Type B pancreatic cell (in vitro differentiated cells): ENCODE data around the gene TP53BP2. TPM values are rescaled to one million over a fixed set of nuclear protein-coding genes. Genes with fewer than 3 reads are reported as not detected.

ENCODE experiments used
- DNase-seq: peaks from one replicate; pipeline ENCODE4 v3.0.0; 2021; ENCODE audit warnings: mixed read lengths; ENCODE audit not compliant: unreplicated experiment; ENCODE audit errors: extremely low spot score
- H3K27ac Mint-ChIP-seq: 2 replicates; pipeline ENCODE4 v1.8.0; 2021; ENCODE audit warnings: mild to moderate bottlenecking, mixed read lengths
- H3K27me3 Mint-ChIP-seq: 2 replicates; pipeline ENCODE4 v1.8.0; 2021; ENCODE audit warnings: mixed read lengths
- H3K36me3 Mint-ChIP-seq: 2 replicates; pipeline ENCODE4 v1.8.0; 2021; ENCODE audit warnings: mixed read lengths
- H3K4me1 Mint-ChIP-seq: one replicate; pipeline ENCODE4 v1.8.0; 2021; ENCODE audit warnings: mixed read lengths; ENCODE audit not compliant: unreplicated experiment
- H3K4me3 Mint-ChIP-seq: 2 replicates; pipeline ENCODE4 v1.8.0; 2021; ENCODE audit warnings: mild to moderate bottlenecking, mixed read lengths
- H3K9me3 Mint-ChIP-seq: 2 replicates; pipeline ENCODE4 v1.8.0; 2021; ENCODE audit warnings: mixed read lengths
- total RNA-seq: library from RNA; stranded (reverse); gene quantifications from 2 replicates; pipeline ENCODE4 v1.2.1, GENCODE V29; 2021; ENCODE audit warnings: low replicate concordance
- TF ChIP-seq, protein P1 (sequence below): fragments of 200-600 bp; sonication (generic); conservative IDR thresholded peaks from 2 replicates; pipeline ENCODE4 v1.5.0; 2021; ENCODE audit warnings: antibody characterized with exemption, mild to moderate bottlenecking

Gene TP53BP2
- total RNA-seq, 1 donor from 2014 or later: 67.2 TPM

DNA sequence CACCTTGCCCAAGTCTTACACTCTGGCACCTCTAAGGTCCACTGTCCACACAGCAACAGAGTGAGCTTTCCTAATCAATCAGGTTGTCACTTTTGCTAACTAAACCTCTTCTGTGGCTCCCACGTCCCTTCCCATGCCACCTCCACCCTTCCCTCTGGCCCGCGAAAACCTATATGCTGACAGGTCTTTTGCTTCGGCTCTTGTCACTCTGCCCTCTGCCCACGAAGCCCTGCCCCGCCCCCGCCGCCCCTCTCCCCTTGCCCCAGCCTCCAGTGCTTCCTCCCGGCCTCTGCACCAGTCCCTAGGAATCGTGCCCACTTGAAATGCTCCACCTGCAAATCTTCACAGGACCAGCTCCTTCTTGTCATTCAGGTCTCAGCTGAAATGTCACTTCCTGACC lies 8.1 kb downstream of the TP53BP2 start:
- peak overlapping the region; percentile 2 for H3K27ac Mint-ChIP-seq
- peaks cover 4% of the 10 kb centered on the region for H3K9me3 Mint-ChIP-seq
- H3K36me3 Mint-ChIP-seq: peaks cover 5% of the 10 kb centered on the region
- DNase-seq: no peak
- peaks cover 31% of the 10 kb centered on the region for H3K4me1 Mint-ChIP-seq
- no peaks in the 10 kb centered on the region for H3K27me3 Mint-ChIP-seq
- H3K4me3 Mint-ChIP-seq: peak overlapping the region; percentile 8
- TF ChIP-seq, protein P1, sequence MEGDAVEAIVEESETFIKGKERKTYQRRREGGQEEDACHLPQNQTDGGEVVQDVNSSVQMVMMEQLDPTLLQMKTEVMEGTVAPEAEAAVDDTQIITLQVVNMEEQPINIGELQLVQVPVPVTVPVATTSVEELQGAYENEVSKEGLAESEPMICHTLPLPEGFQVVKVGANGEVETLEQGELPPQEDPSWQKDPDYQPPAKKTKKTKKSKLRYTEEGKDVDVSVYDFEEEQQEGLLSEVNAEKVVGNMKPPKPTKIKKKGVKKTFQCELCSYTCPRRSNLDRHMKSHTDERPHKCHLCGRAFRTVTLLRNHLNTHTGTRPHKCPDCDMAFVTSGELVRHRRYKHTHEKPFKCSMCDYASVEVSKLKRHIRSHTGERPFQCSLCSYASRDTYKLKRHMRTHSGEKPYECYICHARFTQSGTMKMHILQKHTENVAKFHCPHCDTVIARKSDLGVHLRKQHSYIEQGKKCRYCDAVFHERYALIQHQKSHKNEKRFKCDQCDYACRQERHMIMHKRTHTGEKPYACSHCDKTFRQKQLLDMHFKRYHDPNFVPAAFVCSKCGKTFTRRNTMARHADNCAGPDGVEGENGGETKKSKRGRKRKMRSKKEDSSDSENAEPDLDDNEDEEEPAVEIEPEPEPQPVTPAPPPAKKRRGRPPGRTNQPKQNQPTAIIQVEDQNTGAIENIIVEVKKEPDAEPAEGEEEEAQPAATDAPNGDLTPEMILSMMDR: no peak

- peaks cover 5% of the 10 kb centered on the region for H3K36me3 Mint-ChIP-seq
- TF ChIP-seq, protein P1: no peak
- H3K27ac Mint-ChIP-seq: no peak overlapping the region
- H3K9me3 Mint-ChIP-seq: peaks cover 4% of the 10 kb centered on the region
- H3K4me3 Mint-ChIP-seq: no peak overlapping the region
- DNase-seq: no peak
- no peaks in the 10 kb centered on the region for H3K27me3 Mint-ChIP-seq
- H3K4me1 Mint-ChIP-seq: peaks cover 32% of the 10 kb centered on the region
Measured at GRCh38 chr1:223837206-223837605, 8.5 kb downstream of the TP53BP2 start.

DNA sequence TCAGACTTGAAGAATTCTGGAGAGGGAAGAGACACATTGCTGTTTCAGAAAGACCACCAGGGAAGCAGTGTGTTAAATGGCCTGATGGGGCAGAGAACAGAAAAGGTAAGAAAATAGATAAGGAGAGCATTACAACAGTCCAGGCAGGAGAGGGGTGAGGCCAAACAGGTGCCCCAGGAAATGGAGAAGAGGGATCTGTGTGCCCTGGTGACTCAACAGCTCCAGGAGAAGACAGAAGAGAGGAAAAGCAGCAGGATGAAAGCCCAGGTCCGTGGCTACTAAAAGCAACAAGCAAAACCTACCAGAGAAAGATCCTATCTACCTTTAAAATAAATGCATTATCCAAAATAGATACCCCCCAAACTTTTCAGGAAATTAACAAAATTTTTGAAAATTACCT lies 9.2 kb downstream of the TP53BP2 start:
- no peak for DNase-seq
- Mint-ChIP-seq H3K27me3 (no peaks in the 10 kb centered on the region), H3K4me3 (no peak overlapping the region), H3K9me3 (peaks cover 4% of the 10 kb centered on the region), H3K27ac (no peak overlapping the region), H3K4me1 (peaks cover 35% of the 10 kb centered on the region), H3K36me3 (peaks cover 5% of the 10 kb centered on the region)
- TF ChIP-seq, protein P1: no peak

- DNase-seq: no peak
- TF ChIP-seq, protein P1: no peak
- H3K27ac Mint-ChIP-seq: no peak overlapping the region
- no peak overlapping the region for H3K4me3 Mint-ChIP-seq
- peaks cover 35% of the 10 kb centered on the region for H3K4me1 Mint-ChIP-seq
- peaks cover 5% of the 10 kb centered on the region for H3K36me3 Mint-ChIP-seq
- H3K27me3 Mint-ChIP-seq: no peaks in the 10 kb centered on the region
- H3K9me3 Mint-ChIP-seq: peaks cover 4% of the 10 kb centered on the region
Measured at GRCh38 chr1:223835754-223836153, 10.0 kb downstream of the TP53BP2 start.

- H3K36me3 Mint-ChIP-seq: no peaks in the 10 kb centered on the region
- no peaks in the 10 kb centered on the region for H3K9me3 Mint-ChIP-seq
- peaks cover 30% of the 10 kb centered on the region for H3K4me1 Mint-ChIP-seq
- no peaks in the 10 kb centered on the region for H3K27me3 Mint-ChIP-seq
- DNase-seq: no peak
- H3K27ac Mint-ChIP-seq: no peak overlapping the region
- TF ChIP-seq, protein P1: no peak
- H3K4me3 Mint-ChIP-seq: no peak overlapping the region
Measured at GRCh38 chr1:223834660-223835263, 11.0 kb downstream of the TP53BP2 start.
